ENCODE data around the gene WDR33. TPM values are rescaled to one million over a fixed set of nuclear protein-coding genes. Genes with fewer than 3 reads are reported as not detected.

The WDR33 gene
- total and polyA plus RNA-seq, 4 donors = 8.2 to 37.5 (median 22.4) TPM

- no peak overlapping the region for H3K27ac ChIP-seq (ENCODE audit: low read depth in 1 of 2, low read length in 2 of 2)
- no peaks in the 10 kb centered on the region for H3K27me3 ChIP-seq (ENCODE audit: control insufficient read depth in 4 of 4, insufficient read depth in 4 of 4, low read length in 3 of 4)
- H3K4me1 ChIP-seq (ENCODE audit: control insufficient read depth in 4 of 4, insufficient read depth in 4 of 4, low read length in 3 of 4) = peaks cover 0 to 2% (median 0%) of the 10 kb centered on the region in 4 donors
- WGBS = 93% methylated on average over 8 of the region's 8 CpGs
- DNase-seq (ENCODE audit: low spot score) = no peak
- no peak overlapping the region for H3K9ac ChIP-seq (ENCODE audit: low read depth in 1 of 2, low read length in 2 of 2)
- H3K4me3 ChIP-seq (ENCODE audit: low read depth in 1 of 3, low read length in 3 of 3) = no peak overlapping the region
- TF ChIP-seq HNF4G (IDR thresholded peaks at IDR 0.05) = no peak
- no peak for TF ChIP-seq FOXA2 (IDR thresholded peaks at IDR 0.05)
- no peak for TF ChIP-seq HNF4A (conservative IDR thresholded peaks at IDR 0.05)
- TF ChIP-seq GABPA (IDR thresholded peaks at IDR 0.05 in 1 of 2, conservative IDR thresholded peaks at IDR 0.05 in 1 of 2) = no peak
- no peak for TF ChIP-seq EGR1 (IDR thresholded peaks at IDR 0.05; ENCODE audit: low read depth in 2 of 2)
- TF ChIP-seq RXRA (IDR thresholded peaks at IDR 0.05) = no peak
- no peak for TF ChIP-seq ZBTB33 (IDR thresholded peaks at IDR 0.05)
- TF ChIP-seq MAX (IDR thresholded peaks at IDR 0.05) = no peak
- no peak for TF ChIP-seq CTCF (IDR thresholded peaks at IDR 0.05; ENCODE audit: low read depth, low read length, missing input control)
- no peak for TF ChIP-seq TAF1 (conservative IDR thresholded peaks at IDR 0.05)
- TF ChIP-seq YY1 (IDR thresholded peaks at IDR 0.05) = no peak
- TF ChIP-seq REST (IDR thresholded peaks at IDR 0.05) = no peak
- no peak for TF ChIP-seq NR2F2 (IDR thresholded peaks at IDR 0.05)
- TF ChIP-seq RAD21 (IDR thresholded peaks at IDR 0.05) = no peak
- no peak for TF ChIP-seq FOXA1 (IDR thresholded peaks at IDR 0.05)
- no peak for TF ChIP-seq JUND (IDR thresholded peaks at IDR 0.05)
- no peak for TF ChIP-seq ATF3 (IDR thresholded peaks at IDR 0.05)
- TF ChIP-seq SP1 (IDR thresholded peaks at IDR 0.05) = no peak
- no peaks in the 10 kb centered on the region for H3K9me3 ChIP-seq (ENCODE audit: control insufficient read depth in 4 of 4, low read length in 3 of 4)
- H3K36me3 ChIP-seq (ENCODE audit: control insufficient read depth in 4 of 4, insufficient read depth in 3 of 4, low read depth in 1 of 4, low read length in 3 of 4) = no peaks in the 10 kb centered on the region
These were observed 20.1 kb downstream of the WDR33 start for GRCh38 chr2:127790694-127791529.

Measured in liver (tissue), 9 donors.